ENCODE results near the gene TMEM141.
"Not testable (repeated sequence)": the region's sequence is repeated elsewhere in the genome, so short reads cannot be mapped to it uniquely, and the experiment has no call there.

TMEM141 gene

DNA sequence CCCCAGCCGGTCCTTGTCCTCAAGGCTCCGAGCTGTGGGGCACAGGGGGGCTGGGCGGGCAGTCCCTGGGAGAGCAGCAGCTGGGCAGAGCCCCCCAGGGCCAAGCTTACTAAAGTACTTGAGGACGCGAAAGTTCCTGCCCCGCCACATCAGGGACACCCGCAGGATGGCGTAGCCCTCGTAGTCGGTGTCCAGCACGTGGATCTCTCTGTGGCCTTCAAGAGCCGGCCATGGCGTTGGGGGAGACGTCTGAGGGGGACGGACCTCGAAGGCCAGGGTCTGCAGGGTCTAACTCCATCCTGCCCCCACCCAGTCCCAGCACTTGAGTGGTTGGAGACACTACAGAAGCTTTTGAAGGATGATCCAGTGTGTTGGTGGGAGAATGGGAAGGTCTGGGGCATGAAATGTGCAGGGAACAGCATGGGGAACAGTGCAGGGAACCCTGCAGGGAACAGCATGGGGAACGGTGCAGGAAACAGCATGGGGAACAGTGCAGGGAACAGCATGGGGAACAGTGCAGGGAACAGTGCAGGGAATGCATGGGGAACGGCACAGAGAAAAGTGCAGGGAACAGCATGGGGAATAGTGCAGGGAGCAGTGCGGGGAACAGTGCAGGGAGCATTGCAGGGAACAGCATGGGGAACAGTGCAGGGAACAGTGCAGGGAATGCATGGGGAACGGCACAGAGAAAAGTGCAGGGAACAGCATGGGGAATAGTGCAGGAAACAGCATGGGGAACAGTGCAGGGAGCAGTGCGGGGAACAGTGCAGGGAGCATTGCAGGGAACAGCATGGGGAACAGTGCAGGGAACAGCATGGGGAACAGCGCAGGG is 35.6 kb upstream of the TMEM141 start:
- not testable (repeated sequence) for DNase-seq

DNA sequence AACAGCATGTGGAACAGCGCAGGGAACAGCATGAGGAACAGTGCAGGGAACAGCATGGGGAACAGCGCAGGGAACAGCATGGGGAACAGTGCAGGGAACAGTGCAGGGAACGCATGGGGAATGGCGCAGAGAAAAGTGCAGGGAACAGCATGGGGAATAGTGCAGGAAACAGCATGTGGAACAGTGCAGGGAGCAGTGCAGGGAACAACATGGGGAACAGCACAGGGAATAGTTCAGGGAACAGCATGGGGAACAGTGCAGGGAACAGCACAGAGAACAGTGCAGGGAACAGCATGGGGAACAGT is 35.1 kb upstream of the TMEM141 start:
- no peak for DNase-seq

DNA sequence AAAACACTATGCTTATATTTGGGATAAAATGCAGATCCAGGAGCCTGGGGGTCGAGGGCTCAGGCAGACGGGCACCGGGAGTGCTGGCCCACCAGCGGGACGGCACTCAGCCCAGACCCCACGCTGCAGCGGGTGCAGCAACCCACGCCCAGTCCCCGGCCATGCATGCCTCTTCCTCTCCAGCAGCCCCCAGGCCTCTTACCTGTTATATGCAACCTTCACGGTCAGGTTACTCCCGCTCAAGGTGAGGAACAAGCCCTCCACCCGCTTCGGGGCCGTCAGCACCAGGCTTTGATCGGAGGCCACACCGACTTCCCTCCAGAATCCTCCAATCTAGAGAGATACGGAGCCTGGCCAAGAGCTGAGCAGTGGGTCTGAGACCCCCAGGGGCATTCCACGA is 34.3 kb upstream of the TMEM141 start:
- no peak for DNase-seq

DNA sequence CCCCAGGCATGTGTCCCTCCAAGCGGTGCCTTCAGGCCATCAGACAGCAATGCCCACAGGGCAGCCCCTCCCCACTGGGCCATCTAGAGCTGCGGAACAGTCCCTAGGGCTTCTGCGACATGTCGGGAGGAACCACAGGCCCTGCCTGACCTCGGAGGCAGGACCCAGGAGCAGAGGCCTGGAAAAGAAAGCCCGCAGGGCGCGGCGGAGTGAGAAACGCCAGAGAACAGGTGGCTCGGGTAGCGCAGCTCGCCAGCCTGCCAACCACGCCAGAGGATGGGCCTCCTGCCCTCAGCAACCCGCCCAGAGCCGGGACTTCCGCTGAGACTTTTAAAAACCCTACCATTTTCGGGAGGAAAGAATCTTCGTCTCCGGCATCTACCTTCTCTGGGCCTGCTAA is 33.8 kb upstream of the TMEM141 start:
- no peak for DNase-seq

DNA sequence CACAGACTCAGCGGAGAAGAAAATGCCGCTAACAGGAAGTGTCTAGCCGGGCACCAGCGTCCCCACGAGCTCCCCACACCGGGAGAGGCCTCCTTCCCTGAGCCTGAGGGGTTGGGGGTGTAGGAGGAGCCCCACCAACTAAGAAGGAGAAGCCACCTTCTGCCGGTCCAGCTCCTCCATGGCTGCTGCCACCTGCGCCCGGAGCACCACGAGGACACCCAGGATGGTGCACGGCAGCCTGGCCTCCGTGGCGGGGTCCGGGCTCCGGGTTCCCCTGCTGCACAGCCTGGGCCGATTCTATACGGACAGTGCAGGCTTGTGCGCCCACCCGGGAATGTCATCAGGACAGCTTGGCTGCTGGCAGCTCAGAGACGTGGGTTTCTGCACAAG is 33.4 kb upstream of the TMEM141 start:
- DNase-seq, result no peak

DNA sequence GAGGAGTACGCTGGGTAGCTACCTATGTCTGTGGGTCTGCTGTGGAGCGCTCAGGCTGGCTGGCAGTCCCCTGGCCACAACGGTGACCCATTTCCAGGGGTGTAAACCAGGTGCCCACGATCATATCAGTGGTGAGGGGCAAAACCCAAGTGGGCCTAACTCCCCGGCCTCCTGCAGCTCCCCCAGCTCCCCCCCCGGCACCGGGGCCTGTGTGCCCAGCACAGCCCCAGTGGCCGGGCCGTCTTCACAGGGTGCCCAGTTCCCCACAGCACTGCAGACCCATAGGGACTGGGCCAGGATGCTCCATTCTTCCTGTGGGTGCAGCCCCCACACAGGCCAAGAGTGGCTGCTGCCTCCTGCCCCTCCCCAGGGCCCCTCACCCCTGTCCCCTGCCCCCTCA is 32.1 kb upstream of the TMEM141 start:
- no peak for DNase-seq

DNA sequence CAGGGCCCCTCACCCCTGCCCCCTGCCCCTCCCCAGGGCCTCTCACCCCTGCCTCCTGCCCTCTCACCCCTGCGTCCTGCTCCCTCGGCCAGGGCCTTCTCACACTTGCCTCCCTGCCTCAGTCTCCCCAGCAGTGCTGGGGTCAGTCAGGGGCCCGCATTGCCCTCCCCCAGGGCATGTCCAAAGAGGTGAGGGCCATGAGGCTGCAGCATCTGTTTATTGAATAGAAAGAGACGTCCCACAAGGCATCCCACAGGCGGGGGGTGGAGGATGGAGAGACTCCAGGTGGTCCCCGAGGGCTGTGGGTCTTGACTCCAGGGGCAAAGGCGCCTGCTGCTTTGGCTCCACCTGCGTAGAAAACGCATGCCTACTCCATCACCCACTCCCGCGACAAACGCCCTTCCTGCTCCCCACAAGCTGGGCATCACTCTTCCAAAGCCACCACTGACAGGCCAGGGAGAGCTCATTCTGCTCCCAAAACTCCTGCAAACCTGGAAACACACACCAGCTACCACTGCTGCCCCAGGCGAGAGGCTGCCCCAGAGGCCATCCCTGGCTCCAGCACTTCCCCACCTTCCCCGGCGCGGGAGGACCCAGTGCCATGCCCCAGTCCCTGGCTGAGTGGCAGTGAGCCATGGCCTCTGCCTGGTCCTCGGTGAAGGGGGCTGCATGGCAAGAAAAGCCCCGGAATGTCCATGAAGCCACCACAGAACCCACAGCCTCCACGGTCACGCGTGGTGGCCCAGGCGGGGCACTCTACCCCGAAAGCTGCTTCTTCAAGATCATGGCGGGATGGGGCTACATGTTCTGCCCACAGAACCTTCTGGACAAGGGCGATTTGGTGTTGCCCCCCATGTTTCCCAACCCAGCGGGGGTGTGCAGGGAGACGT is 31.5 kb upstream of the TMEM141 start:
- no peak for DNase-seq

DNA sequence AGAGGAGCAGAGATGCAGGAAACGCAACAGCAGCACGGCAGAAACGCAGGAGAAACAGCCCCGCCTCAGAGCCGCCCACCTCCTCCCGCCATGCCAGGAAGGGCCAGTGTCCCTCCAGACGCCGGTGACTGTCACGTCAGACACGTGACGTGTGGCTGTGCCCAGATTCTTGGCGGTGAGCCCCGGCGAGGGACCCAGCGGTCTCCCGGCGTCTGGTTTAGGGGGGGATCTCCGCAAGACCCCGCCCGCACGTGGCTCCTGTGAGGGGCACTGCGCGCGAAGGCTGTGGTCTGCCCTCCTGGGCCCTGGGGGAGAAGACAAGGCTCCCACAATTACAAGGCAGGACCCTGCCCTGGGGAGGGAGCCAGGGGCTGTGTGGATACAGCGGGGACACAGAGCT is 30.7 kb upstream of the TMEM141 start:
- DNase-seq, result no peak

DNA sequence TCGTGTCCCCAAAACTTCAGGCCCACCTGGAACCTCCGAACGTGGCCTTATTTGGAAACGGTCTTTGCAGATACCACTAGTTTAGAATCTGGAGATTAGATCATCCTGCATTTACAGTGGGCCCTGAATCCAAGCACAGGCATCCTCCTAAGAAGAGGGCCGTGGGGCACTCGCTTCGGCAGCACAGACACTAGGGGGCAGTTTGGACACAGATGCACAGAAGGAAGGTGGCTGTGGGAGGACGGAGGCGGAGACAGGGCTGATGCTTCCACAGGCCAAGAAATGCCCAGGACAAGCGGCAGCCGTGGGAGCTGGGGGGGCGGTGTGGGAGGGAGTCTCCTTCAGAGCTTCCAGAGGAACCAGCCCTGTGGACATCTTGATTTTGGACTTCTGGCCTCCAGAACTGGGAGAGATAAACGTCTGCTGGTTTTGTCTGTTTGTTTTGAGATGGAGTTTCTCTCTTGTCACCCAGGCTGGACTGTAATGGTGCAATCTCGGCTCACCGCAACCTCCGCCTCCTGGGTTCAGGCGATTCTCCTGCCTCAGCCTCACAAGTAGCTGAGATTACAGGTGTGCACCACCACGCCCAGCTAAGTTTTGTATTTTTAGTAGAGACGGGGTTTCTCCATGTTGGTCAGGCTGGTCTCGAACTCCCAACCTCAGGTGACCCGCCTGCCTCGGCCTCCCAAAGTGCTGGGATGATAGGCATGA is 30.2 kb upstream of the TMEM141 start:
- peak in 1 of 2 experiments; percentile 23 for DNase-seq

DNA sequence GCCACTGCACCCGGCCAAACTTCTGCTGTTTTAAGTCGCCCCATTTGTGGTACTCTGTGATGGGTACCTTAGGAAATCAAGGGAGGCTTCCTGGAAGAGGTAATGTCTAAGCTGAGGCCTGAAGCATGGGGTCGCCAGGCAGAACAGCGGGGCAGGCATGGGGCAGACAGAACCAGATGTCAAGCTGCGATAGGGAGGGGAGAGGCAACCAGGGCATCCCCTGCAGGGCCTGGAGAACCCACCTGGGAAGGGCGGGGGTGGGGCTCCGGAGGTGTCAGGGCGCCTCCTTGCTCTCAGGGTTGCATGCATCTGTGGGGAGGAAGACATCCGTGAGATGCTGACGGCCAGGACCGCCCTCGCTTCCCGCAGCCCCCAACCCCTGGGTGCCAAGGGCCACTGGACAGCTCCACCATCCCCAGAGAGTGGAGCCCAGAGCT is 29.6 kb upstream of the TMEM141 start:
- no peak for DNase-seq

DNA sequence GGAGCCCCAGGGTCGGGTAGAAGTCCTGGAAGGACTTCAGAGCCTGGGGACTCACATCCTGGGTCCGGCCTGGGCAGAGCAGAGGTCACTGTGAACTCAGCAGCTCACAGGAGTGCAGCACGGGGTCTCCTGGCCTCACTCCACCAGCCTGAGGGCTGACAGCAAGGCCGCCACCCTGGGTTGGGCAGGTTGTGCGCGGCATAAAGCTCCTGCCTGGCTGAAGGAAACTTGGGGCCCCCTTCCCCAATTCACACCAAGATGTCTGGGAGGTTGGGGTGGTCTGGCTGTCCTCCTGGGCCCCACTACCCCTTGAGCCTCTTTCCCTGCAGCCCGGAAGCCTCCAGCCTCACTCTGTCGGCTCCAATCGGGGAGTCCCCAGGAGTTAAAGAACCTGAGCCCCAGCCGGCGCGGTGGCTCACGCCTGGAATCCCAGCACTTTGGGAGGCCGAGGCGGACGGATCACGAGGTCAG is 28.9 kb upstream of the TMEM141 start:
- DNase-seq, result no peak

DNA sequence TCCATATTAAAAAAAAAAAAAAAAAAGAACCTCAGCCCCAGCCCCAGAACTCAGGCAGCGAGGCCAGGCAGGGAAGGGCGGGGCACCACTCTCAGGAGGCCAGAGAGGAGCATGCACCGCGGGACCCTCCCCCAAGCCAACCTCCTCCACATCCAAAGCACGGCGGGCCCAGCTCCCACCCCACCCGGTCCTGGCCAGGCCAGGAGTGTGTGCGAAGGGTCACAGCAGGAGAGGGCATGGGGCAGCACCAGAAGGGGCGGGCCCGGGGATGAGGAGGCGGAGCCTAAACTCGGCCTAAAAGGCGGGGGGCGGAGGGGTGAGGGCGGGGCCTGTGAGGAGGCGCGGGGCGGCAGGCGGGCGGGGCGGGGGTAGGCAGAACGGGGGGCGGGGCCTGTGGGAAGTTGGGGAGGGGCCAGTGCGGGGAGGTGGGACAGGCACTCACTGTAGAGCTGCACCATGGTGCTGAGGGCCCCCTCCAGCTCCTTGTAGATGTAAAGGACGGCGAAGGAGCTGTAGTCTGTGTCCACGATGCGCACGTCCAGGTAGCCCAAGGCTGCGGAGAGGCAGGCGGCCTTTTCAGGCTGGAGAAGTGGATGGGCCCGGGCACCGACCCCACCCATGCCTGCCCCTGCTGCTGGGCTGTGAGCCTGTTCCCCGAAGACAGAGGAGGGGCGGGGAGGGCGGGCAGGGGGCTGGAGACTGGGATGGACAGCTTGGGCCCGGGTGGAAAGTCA is 28.1 kb upstream of the TMEM141 start:
- peak; percentile 26 to 53 for DNase-seq

DNA sequence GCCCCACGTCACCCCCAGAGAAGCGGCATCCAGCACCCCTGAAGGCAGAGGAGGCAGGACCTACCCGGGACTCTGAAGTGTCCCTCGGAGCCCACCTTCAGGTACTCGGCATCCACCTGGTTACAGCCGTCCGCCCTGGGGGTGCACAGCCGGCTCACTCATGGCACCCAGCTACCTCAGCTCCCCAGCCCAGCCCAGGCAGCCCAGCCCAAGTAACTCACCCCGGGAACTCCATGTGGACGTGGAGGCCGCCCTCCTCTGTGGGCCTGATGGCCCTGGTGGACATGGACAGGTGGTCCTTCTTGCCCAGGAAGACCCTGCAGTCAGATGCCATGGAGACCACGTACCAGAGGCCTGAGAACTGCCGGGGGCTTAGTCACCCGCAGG is 27.5 kb upstream of the TMEM141 start:
- no peak for DNase-seq

DNA sequence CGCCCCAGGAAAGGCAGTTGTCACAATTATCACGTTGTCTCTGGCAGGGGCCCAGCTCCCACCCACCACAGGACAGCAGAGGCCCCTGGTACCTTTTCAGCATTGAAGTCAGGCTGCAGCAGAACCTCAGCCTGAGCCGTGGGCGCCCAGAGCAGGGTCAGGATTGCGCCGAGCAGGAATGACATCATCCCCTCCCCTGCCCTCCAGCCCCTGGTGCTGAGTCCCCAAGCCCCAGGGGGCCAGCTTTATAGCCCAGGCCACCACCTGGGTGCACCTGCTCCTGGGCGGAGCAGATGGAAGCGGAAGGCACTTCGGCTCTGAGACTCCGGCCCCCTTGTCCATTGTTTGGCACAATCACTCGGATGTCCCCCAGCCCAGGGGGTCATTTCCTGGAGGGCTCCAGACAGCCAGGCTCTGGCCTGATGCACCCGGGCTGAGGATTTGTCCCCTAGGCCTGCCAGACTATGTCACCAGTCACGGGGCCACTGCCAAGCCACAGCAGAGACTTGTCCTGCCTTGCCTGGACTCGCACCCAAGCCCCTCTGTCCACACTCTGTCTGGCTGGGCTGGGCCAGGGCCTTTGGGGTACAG is 26.7 kb upstream of the TMEM141 start, which contains the start of gene LCN15:
TSS of gene LCN15 (minus strand) at position 218 of the 591 bp plus-strand sequence. CDS start at position 188, 30 bp downstream.
- no peak for DNase-seq

DNA sequence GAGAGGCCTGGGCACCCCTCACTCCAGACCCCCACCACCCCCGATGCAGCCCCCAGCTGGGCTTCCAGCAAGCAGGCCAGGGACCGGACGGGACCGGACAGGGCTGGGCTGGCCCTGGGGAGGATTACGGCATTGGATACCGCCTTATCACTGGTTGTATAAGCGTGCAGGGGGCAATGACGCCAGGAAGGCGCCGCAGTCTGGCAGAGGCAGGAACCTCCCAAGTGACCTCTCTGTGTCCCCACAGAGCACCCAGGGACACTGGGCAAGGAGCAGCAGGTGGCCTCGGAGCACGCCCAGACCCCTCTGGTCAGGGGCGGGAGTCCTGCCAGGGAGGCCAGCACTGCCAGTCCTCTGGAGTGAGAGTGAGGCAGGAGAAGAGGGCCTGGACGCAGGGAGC is 26.1 kb upstream of the TMEM141 start:
- DNase-seq, result no peak

DNA sequence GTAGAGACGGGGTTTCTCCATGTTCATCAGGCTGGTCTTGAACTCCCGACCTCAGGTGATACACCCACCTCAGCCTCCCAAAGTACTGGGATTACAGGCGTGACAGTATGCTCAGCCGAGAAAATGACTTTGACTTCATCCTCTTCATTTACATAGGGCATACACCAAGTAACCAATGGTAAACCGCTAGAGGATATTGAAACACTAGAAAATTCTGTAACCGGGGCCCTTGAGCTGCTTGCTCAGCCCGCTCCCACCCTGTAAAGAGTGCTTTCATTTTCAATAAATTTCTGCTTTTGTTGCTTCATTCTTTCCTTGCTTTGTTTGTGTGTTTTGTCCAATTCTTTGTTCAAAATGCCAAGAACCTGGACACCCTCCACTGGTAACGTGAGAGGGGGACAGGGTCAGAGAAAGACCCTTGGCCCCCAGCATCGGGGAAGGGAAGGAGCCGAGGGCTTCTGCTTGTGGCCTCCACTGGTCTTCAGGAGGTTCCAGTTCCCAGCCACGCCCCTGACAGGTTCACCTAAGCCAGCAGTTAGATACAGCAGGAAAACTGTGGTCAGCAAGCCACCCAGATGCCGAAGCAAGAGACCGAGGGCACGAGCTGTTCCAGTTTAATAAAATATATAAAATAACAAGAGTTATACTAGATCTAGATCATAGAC is 25.3 kb upstream of the TMEM141 start:
- DNase-seq, result not testable (repeated sequence)

DNA sequence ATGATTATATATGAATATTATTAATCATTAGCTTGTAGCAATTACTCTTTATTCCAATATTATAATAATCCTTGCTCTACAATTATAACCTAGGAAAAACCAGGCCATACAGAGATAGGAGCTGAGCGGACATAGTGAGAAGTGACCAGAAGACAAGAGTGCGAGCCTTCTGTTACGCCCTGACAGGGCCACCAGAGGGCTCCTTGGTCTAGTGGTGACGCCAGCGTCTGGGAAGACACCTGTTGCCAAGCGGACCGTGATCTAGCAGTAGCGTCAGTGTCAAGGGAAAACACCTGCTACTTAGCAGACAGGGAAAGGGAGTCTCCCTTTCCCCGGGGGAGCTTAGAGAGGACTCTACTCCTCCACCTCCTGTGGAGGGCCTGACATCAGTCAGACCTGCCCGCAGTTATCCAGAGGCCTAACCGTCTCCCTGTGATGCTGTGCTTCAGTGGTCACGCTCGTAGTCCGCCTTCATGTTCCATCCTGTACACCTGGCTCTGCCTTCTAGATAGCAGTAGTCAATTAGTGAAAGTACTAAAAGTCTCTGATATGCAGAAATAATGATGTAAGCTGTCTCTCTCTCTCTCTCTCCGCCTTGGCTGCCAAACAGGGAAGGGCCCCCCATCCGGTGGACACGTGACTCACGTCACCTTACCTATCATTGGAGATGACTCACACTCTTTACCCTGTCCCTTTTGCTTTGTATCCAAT is 24.6 kb upstream of the TMEM141 start:
- peak; percentile 38 to 42 for DNase-seq

DNA sequence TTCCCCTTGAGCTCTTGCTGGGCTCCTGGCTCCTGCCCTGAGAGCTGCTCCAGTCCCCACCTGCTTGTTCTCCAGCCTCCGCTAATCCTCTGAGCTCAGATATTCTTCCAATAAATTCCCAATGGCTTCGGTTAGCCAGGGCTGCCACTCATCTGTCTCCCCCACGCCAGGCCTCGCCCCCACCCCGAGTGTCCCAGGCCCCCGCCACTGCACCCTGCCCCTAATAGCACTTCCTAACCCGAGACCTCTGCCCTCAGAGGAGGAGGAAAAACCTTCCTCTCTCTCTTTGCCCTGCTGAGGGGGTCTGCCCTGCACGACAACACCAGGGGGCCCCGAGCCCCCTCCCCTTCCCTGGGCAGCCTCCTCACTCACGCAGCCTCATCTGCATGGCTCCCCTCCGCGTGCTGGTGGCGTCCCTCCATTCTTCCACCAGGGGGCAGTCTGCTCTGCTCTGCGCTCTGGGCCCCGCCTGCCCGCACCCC is 21.4 kb upstream of the TMEM141 start:
- DNase-seq, result peak; percentile 25 to 54

DNA sequence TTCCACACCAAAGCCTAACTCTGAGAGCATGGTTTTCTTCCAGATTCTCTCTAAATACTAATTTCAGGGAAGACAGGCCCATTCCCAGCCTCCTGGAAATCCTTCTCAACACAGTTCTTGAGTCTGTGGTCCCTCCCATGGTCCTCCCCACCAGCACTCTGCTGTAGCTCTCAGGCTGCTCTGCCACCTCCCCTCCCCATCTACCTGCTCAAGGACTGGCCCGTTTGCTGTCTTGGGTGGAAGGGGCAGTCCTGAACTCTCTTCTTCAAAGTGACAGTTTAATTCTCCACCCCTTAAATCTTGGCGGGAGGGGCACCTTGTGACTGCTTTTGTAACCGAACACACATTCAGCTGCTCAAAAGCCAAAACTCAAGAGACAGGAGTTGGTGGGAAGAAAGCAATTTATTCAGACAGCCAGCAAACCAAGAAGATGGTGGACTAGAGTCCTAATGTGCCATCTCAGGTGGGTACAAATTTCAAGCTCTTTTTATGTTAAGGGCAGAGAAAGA is 19.2 kb upstream of the TMEM141 start:
- no peak for DNase-seq

DNA sequence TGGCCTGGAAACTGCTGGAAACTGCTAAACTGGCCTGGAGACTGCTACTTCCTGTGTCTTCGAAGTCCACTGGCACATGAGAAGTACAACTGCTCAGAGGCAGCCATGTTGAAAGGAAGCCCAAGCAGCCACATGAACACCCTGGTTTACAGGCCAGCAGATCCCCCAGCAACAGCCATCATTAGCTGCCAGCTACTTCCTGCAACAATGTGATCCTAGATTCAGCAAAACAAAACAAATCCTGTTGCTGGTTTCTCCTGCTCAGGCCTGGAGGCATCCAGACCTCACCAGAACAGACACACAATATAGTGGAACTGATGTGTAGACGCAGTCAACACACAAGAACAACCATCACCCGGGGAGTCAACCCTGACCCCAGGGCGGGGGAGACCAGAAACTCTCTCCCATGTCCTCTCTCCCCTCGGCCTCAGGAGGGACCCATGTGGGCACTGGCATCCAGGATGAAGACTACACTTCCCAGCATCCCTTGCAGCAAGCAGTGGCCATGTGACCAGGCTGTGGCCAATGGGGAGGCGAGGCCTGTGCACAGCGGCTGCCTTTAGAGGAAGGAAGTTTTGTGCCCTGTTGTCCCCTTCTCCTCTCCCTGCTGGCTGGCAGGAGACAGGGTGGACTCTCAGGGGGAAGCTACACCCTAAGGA is 17.6 kb upstream of the TMEM141 start:
- no peak for DNase-seq
